Activated gamma-delta T cell treated with anti-CD3 and anti-CD28 coated beads, Interleukin-2, amount 50 U/mL, for 16 hours (primary cell): Measurements from ENCODE around the gene AMPH.
"Not testable (repeated sequence)": the region's sequence is repeated elsewhere in the genome, so short reads cannot be mapped to it uniquely, and the experiment has no call there.

ENCODE experiments used
- DNase-seq: peaks from one replicate; pipeline ENCODE4 v3.0.0-alpha.2; 2020; ENCODE audit warnings: low read depth

The AMPH gene

GRCh38 chr7:38395921-38396552 lies 235.1 kb downstream of the AMPH start:
- not testable (repeated sequence) for DNase-seq

DNA sequence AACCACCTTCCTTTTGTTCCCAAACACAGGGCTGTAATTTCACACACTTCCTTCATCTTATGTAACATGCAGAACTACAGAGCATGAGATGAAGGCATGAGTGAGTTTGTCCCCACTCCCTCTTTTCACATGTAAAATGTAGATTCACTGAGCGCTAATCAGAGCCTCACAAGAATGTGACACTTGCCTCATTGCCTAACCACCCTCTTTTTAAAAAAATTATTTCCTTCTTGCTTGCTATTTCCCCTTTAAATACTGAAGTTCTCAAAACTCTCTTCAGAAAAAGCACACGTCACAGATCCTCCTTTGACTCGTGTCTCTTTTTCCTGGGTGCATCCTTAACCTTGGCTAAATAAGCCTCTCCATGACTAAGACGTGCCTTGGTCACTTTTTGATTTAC lies 236.5 kb downstream of the AMPH start:
- no peak for DNase-seq

- DNase-seq = no peak
Observed at GRCh38 chr7:38393874-38394273, 237.3 kb downstream of the AMPH start.

DNA sequence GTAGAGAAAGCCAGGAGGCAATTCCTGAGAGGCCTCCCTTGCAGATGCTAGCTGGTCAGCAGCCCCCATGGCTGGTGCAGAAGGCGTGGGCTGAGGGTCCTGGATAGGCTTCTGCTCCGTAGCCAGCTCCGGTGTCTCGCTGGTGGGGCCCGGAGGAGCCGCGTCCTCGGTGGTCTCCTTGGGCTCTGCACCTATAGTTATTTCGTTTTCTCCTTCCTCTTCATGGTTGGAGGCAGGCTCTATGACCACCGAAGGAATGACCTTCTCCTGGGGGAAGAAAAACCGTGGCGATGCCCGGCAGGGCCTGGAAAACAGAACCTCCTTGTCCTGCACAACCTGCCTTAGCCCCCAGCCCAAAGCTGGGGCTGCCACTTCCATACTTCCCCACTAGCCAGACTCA lies 239.4 kb downstream of the AMPH start:
- DNase-seq = no peak

GRCh38 chr7:38385682-38386081 lies 245.5 kb downstream of the AMPH start:
- DNase-seq = no peak

DNA sequence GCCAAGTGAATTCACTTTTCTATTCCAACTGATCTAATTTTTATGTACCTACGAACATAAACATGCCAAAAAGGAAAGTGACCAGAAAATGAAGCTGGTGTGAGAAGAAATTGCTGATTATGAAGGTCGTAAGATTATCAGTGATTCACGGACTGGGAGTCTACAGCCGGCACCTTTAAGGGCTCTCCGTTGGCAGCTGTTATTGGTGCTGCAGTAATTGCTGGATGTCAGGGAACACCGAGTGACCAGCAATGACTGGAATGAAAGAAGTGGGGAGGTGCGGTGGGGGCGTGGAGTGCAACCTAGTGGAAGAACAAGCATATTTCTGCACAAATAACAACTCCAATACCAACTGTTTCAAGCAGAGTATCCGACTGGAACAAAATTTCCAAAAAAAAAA lies 247.9 kb downstream of the AMPH start:
- no peak for DNase-seq

GRCh38 chr7:38382684-38383083 lies 248.5 kb downstream of the AMPH start:
- no peak for DNase-seq

- DNase-seq = no peak
Observed at GRCh38 chr7:38375453-38375852, 255.7 kb downstream of the AMPH start.

GRCh38 chr7:38374507-38374906 lies 256.7 kb downstream of the AMPH start:
- DNase-seq = peak; percentile 67

DNA sequence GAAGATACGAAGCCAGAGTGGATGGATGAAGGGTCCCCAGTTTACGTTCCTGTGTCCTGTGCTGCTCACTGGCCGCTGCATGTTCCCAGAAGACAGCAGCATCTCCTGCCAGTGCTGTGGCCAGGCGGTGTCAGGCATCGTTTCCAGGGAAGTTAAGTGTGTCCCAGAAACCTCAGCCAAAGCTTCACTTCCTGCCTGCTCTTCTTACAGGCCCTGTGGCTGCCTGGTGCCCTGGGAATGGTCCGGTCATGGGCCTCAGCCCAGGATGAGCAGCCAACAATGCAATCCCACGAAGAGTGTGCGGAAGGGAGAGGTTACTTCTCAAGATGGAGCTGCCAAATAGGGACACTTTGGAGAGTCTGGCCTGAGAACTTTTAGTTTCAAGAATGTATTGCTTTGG lies 258.0 kb downstream of the AMPH start:
- DNase-seq = no peak

DNA sequence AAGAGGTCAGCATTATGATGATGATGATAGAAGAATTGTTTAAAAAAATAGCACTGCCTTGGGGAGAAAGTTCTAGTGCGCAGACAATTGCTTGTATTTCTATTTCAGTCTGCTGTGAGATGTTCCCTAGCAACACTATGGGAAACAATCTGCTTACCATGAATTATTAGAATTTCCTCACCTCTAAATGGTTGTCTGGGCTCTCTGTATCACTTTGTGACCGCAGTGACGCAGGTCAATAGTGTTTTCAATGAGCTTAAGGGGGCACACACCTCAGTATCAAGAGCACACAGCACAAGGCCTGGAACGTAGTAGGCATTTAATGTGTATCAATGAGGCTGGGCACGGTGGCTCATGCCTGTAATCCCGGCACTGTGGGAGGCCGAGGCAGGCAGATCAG lies 258.9 kb downstream of the AMPH start:
- no peak for DNase-seq

DNA sequence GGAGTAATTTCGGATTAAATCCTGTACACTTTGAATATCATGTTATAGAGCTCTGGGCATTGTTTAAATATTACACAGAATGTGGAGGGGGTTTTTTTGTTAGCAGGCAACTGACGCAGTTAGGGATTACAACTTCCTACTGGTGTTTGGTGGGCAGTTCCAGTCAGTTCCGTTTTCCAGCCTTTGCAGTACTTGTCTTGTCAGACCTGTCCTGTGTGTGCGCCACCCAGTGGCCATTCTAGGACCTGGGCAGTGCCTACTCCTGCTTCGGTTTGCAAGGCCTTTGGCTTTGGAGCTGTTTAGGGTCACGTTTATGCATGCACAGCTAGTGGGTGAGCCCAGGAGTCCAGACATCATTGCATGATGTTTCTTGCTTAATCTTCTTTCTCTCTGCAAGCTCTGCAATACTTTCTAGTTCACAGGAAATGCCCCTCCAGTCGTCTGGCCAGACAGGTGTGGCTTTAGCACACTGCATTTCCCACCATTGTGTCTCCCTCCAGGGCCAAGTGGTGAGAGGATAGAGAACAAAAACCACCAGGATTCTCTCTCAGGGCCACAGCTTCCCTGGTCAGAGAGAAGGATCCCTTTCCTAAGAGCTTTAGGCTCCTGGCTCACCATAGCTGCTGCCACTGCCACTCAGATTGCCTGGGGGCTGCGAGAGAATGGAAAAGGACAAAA lies 261.2 kb downstream of the AMPH start:
- peak; percentile 76 for DNase-seq

DNA sequence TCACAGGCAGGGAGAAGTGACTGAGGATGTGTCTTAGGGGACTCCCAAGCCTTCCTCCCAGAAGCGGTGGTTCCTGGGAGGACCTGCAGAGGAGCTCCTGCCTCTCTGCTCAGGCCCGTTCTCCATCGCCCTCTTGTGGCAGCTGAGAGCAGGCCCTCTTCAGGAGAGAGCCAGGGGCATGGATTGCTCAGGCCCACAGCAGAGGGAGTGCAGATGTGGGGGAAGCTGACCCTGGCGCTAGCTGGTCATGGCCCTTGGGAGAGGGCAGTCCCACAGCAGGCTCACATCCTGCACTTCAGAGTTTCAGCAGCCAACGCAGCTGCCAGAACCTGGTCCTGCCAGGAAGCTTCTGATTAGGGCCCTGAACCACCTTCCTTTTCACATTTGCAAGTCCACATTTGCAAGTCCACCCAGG lies 263.0 kb downstream of the AMPH start:
- DNase-seq = peak; percentile 61

DNA sequence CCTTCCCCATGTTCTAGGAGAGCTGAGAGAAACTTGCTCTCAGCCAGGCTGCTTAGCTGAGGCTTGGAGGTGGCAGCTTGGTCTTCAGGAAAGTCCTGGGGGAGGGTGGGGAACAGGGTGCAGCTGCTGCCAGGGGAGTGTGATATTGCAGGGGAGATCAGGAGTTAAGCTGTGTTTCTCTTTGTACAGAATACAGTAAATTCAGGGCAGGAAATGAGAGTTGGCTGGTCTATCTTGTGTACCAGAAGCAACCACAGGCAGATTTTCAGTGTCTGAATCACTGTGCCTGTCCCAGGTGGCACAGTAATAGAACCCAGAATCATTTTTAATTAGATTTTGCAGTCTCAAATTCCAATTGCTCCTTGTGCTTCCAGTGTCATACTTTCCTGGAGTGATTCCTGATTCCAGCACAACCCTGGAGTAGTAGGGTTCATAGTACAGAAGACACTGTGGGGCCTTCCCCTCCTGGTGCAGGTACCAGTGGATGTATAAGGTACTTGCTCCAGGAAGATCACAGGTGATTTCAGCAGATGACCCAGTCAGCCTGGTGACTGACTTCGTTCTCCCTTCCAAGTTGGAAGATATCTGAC lies 263.8 kb downstream of the AMPH start:
- DNase-seq = no peak

DNA sequence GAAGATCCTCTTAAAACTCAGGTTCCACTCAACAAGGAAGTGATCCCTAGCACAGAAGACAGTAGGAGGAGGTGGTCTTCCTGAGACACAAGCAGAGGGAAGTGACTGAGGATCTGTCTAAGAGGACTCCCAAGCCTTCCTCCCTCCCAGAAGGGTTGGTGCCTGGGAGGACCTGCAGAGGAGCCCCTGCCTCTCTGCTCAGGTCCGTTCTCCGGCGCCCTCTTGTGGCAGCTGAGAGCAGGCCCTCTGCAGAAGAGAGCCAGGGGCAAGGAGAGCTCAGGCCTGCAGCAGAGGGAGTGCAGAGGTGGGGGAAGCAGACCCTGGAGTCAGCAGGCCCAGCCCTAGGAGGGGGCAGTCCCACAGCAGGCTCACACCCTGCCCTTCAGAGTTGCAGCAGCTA lies 267.8 kb downstream of the AMPH start:
- DNase-seq = peak; percentile 52

DNA sequence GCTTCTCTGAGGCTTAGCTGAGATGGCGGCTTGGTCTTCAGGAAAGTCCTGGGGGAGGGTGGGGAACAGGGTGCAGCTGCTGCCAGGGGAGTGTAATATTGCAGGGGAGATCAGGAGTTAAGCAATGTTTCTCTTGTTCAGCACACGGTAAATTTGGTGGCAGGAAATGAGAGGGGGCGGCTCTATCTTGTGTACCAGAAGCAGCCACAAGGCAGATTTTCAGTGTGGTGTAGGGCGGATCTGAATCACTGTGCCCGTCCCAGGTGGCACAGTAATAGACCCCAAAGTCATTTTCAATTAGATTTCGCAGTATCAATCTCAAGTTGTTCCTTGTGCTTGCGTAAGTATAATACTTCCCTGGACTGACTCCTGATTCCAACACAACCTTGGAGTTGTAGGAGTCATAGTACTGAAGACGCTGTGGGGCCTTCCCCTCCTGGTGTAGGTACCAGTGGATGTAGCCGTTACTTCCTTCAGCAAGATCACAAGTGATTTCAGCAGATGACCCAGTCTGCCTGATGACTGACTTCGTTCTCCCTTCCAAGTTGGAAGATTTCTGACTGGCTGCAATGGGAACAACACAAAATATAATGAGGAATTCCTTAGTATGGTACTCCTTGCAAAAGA lies 268.4 kb downstream of the AMPH start:
- not testable (repeated sequence) for DNase-seq

GRCh38 chr7:38360776-38361175 lies 270.4 kb downstream of the AMPH start:
- DNase-seq = no peak

- DNase-seq = peak; percentile 54
Observed at GRCh38 chr7:38359071-38359601, 272.0 kb downstream of the AMPH start.

- DNase-seq = not testable (repeated sequence)
Observed at GRCh38 chr7:38358273-38358831, 272.8 kb downstream of the AMPH start.

DNA sequence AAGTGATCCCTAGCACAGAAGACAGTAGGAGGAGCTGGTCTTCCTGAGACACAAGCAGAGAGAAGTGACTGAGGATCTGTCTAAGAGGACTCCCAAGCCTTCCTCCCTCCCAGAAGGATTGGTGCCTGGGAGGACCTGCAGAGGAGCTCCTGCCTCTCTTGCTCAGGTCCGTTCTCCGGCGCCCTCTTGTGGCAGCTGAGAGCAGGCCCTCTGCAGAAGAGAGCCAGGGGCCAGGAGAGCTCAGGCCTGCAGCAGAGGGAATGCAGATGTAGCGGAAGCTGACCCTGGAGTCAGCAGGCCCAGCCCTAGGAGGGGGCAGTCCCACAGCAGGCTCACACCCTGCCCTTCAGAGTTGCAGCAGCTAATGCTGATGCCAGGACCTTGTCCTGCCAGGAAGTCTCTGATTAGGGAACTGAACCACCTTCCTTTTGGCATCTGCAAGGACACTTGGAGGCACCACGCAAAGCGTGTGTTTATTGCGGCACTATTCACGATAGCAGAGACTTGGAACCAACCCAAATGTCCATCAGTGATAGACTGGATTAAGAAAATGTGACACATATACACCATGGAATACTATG lies 276.8 kb downstream of the AMPH start:
- peak; percentile 56 for DNase-seq

DNA sequence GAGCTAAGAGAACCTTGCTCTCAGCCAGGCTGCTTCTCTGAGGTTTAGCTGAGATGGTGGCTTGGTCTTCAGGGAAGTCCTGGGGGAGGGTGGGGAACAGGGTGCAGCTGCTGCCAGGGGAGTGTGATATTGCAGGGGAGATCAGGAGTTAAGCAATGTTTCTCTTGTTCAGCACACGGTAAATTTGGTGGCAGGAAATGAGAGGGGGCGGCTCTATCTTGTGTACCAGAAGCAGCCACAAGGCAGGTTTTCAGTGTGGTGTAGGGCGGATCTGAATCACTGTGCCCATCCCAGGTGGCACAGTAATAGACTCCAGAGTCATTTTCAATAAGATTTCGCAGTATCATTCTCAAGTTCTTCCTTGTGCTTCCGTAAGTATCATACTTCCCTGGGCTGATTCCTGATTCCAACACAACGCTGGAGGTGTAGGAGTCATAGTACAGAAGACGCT lies 277.7 kb downstream of the AMPH start:
- not testable (repeated sequence) for DNase-seq

DNA sequence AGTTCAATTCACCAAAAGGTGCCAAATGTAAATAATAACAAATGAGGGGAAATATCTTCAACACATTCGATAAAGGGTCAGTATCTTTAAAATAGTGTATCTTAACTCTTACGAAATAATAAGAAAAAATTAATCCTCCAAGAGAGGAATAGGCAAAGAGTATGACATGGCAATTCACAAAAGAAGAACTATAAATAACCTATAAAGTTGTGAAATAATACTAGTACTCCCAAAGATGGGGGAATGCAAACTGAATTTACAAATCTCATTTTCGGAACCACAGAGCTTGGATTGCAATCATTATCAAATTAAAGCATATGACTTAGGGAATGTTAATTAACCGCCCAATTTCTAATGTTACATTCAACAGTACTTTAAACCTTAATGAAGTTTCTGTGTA lies 279.6 kb downstream of the AMPH start:
- no peak for DNase-seq
